Stimulated activated naive CD4-positive, alpha-beta T cell (primary cell): ENCODE measurements around the gene COL24A1.
"Not testable (repeated sequence)": the region's sequence is repeated elsewhere in the genome, so short reads cannot be mapped to it uniquely, and the experiment has no call there.

Experiments
- DNase-seq, 6 experiments: peaks; one replicate each; lab custom pipeline; 2025; lab: John Stamatoyannopoulos, UW

COL24A1 gene

GRCh38 chr1:86152887-86153286 is 3.7 kb downstream of the COL24A1 start:
- no peak for DNase-seq

- no peak for DNase-seq
These were observed 5.1 kb downstream of the COL24A1 start for GRCh38 chr1:86151427-86151826.

DNA sequence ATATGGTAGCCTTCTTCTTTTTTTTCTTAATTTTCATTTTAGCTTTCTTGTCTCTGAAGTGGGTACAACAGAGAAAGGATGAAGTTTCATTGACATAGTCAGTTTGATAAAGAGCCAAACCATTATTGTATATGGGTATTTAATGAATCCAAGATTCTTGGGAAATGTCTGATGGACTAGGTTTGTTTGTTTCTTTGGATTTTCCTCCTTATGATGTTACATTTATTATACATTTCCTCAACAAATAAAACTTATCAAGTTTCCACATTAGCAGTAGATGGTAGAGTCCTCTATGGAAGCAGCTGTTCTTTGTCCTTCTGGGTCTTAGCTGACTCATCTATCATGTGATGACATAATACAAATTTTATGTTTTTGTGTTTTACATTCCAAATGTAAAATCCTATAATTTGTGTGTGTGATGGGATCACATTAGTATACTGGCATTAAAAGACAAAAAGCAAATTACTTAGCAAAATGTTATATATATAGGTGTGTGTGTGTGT is 6.0 kb downstream of the COL24A1 start:
- no peak for DNase-seq

- DNase-seq: no peak
These were observed 7.0 kb downstream of the COL24A1 start for GRCh38 chr1:86149591-86149990.

- no peak for DNase-seq
These were observed 8.8 kb downstream of the COL24A1 start for GRCh38 chr1:86147755-86148154.

- DNase-seq: no peak
These were observed 10.0 kb downstream of the COL24A1 start for GRCh38 chr1:86146566-86146965.

DNA sequence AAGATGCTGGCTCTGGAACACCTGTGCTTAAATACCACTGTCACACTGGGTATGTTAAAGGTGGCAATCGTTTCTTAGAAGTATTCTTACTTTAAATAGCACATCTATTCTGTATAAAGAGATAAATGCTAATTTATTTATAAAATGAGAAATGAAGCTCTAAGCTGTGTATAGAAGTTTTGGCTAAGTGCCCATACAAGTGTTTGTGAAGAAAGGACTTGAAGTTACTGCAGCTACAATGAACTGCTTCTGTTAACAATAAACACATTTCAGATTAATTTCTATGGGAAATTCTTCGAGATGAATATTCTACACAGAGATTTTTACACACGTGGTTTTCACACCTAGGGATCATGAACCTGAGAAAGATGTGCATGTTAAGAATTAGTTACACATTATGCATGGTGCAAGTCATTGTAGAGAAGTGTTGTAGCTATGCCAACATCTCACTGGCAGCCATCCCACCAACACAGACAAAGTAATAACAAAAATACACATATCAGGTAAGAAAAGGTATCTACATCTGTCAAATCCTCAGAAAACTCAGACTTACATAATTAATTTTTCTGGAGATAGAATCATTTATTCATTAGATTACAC is 16.2 kb downstream of the COL24A1 start:
- DNase-seq: no peak

DNA sequence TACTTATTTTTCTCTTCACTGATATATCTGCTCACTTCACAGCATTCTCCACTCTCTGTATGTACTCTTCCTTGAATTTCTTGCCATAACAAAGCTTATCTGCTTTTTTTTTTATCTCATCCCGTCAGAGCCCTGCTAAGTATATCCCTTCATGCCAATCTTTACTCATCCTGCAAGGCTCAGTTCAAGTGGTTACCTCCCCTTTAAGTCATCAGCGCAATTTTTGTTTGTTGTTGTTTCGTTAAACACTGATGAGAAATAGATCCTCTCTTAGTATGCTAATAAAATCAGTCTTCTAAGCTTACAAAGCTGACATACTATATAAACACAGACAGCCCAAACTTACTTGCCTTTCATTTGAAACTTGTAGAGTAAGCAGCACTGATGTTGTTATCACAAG is 17.8 kb downstream of the COL24A1 start:
- no peak for DNase-seq

DNA sequence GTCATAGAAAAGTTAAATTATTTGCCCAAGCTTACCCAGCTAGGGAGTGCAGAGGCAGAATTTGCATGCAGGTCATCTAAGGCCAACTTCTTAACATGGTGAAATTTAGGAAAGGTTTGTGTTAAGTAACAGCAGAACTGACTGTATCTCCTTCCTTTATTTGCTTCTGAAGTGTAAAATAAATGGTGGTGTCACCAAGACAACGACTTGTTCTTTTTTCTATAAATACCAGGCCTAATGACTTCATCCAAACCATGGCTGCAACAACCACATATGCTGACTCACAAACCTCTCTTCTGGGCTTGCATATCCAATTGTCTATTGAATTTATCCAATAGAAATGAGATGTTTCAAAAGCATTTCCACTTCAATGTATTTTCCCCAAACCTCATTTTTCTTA is 19.1 kb downstream of the COL24A1 start:
- no peak for DNase-seq

DNA sequence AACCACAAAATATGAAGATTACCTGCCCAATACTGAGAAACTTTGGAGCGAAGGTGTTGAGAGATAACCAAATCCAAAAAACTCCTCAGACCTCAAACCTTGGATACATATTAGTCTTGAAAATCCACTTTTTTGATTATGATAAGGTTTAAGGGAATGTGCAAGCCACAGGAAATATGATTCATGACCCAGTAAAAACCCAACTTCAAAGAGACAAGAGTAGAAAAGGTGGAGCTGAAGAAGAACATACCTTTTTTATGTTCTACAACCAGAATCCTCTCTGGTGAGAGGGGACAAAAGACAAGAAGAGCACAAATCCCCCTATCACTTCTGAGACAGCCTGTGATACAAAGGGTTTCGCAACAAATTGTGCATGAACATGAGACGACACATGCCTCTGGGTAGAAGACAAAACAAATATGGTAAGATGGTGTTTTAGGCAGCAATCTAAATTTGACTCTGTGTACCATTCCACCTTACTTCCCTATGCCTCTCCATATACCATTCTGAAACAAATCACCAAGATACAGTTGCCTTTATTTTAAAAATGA is 37.3 kb downstream of the COL24A1 start:
- DNase-seq: no peak

GRCh38 chr1:86114816-86115400 is 41.7 kb downstream of the COL24A1 start:
- no peak for DNase-seq

DNA sequence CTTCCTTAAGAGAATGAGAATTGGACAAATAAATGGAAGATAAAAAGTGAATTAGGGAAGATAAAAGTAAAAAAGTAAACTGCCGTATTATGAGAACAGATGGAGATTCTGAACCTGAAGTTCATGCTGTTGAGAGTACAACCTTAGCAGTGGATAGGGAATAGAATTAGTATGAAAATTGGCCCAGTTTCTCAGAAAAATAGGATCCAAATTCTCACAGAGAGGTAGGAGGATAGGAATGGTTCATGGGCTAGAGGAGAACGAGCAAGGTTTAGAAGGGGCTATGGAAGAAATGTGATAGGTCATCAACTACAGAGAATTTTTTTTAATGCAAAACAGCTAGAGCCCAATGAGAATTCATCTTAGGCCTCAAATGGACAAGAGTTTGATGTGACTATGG is 42.3 kb downstream of the COL24A1 start:
- no peak for DNase-seq

DNA sequence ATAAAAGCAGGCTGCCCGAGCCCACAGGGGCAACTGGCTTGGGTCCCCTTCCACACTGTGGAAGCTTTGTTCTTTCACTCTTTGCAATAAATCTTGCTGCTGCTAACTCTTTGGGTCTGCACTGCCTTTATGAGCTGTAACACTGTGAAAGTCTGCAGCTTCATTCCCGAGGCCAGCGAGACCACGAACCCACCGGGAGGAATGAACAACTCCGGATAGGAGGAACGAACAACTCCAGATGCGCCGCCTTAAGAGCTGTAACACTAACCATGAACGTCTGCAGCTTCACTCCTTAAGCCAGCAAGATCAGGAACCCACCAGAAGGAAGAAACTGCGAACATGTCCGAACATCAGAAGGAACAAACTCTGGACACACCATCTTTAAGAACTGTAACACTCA is 45.0 kb downstream of the COL24A1 start:
- DNase-seq: not testable (repeated sequence)

GRCh38 chr1:86110451-86111129 is 46.0 kb downstream of the COL24A1 start:
- DNase-seq: no peak

DNA sequence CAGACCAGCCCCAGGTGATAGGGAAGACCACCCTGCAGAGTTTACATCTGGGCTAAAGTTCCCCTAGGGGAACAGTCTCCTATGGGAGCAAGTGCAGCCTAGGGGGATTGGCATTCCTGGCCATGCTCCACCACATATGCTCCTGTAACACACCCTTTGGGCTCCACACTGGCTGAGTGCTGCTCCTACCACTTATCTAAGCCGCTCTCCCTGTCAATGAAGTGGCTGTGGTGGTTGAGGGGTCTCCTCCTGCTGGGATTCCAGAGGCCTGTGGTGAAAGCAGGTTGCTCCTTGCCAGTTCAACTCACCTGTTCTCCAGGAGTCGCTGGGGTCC is 51.1 kb downstream of the COL24A1 start:
- DNase-seq: no peak

DNA sequence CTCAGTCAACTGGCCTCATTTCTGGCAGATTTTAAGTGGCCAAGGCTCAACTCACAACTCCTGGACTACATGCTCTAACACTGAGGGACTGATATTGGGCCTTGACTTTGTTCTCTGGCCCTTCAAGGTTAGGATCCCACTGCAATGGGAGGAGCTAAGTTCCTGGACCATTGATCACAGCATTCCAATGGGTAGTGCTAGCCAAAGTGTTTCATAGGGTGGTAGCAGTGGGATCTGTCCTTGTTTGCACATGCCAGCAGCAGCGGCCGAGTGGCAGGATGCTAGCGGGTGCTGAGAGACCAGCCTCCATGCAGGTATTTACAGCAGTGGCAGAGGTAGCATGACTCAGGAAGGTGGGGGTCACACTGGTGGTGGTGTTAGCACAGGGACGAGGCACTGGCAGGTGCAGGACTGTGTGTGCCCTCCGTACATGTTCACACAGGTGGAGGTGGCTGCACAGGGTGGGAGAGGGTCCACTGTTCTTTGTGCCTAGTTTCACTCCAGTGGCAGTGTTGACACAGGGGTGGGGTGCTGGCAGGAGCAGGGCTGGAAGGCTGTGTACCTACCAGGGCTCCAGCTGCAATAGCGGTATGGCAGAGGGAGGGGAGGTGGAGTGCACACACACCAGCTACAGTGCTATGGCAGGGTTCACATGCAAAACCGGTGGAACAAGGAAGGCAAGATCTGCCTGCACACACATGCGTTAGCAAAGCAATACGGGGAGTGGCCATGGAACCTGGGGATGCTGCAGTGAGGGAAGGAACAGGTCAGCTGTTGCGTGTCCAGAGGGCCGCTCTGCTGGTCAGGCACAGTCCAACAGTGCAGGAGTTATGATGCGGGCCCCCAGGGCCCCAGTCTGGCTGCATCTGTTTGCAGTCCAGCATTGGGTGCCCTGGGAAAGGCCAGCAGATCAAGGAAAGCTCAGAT is 51.7 kb downstream of the COL24A1 start:
- DNase-seq: no peak

GRCh38 chr1:86101616-86102015 is 55.0 kb downstream of the COL24A1 start:
- no peak for DNase-seq

GRCh38 chr1:86100401-86100800 is 56.2 kb downstream of the COL24A1 start:
- DNase-seq: no peak

DNA sequence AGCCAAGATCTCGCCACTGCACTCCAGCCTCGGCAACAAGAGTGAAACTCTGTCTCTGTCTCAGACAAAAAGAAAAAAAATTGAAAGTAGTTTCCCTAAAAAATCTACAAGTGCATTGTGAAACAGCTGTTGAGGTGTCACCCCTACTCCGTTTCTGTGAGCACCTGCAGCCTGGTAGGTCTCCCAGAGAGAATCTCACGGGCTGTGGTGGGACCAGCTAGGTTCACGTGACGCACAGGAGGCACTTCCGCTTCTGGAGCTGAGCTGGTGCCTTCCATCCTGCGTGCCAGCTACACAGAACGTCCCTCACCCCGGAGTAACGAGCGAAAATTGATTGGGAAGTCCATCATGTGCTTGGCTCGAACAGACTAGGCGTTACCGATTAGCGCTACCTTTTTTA is 66.8 kb downstream of the COL24A1 start:
- DNase-seq: no peak

- no peak for DNase-seq
These were observed 70.7 kb downstream of the COL24A1 start for GRCh38 chr1:86085741-86086409.

GRCh38 chr1:86084998-86085397 is 71.6 kb downstream of the COL24A1 start:
- DNase-seq: no peak

- DNase-seq: no peak
These were observed 74.4 kb downstream of the COL24A1 start for GRCh38 chr1:86082183-86082582.
